ENCODE data around the gene CARD8. TPM values are rescaled to one million over a fixed set of nuclear protein-coding genes. Genes with fewer than 3 reads are reported as not detected.

Gene CARD8
- total and polyA plus RNA-seq, 7 experiments from 2014 or later = 73.6 to 301 (median 165) TPM

- Histone ChIP-seq H3K27ac (ENCODE audit: low read depth, low read length) (peak overlapping the region; percentile 94), H3K27me3 (ENCODE audit: control insufficient read depth in 2 of 2, insufficient read depth in 2 of 2, low read length in 2 of 2) (no peaks in the 10 kb centered on the region), H3K4me1 (ENCODE audit: control insufficient read depth in 2 of 2, insufficient read depth in 2 of 2, low read length in 2 of 2) (peaks cover 14 to 16% of the 10 kb centered on the region in 2 donors), H3K36me3 (ENCODE audit: control insufficient read depth in 2 of 3, insufficient read depth in 3 of 3, low read length in 3 of 3) (peaks cover 0 to 28% (median 0%) of the 10 kb centered on the region in 3 experiments), H3K9me3 (ENCODE audit: control insufficient read depth in 2 of 3, low read length in 3 of 3) (no peaks in the 10 kb centered on the region), H3K4me3 (ENCODE audit: low read length) (peak overlapping the region; percentile 98)
- intact Hi-C loops (cut with micrococcal nuclease) = loop anchor here (1.0 to 2.0 kb wide), 10 partner anchors 32 to 1470 kb away; partner anchors contain the start of genes CARD8 (in 2 of the 2), SYNGR4 (in 2 of the 2), CYTH2 (in 1 of the 2) and DBP (in 1 of the 2)
- ChIA-PET POLR2A (interaction anchor here (0.6 to 1.5 kb wide), 6 partner anchors 79 to 193 kb away, joined by 3 to 7 read pairs (median 4); partner anchors contain the start of genes CARD8, SYNGR4 and TMEM143), CTCF (interaction anchor here (1.0 kb wide), 1 partner anchor 24 kb away, joined by 3 read pairs; no protein-coding TSS in a partner anchor)
- DNase-seq (peak in 1 of 9 donors; percentile 0), ATAC-seq (no peak)
- Mint-ChIP-seq H3K27ac (peak overlapping the region; percentile 66 to 100 (median 96)), H3K27me3 (no peaks in the 10 kb centered on the region), H3K9me3 (peaks cover 0 to 1% (median 0%) of the 10 kb centered on the region in 11 donors), H3K4me1 (peaks cover 22 to 48% (median 32%) of the 10 kb centered on the region in 7 donors), H3K36me3 (peaks cover 0 to 29% (median 11%) of the 10 kb centered on the region in 5 donors), H3K4me3 (peak overlapping the region; percentile 90 to 100 (median 97))
Measured at GRCh38 chr19:48170817-48171347, 84.8 kb downstream of the CARD8 start.

GRCh38 chr19:48169939-48170803 is 85.5 kb downstream of the CARD8 start, which contains the start of the genes LIG1 and ZSWIM9:
LIG1 (minus strand) TSS chr19:48170344; CDS start chr19:48165566, 4,778 bp downstream.
ZSWIM9 (plus strand) TSS chr19:48170680; CDS start chr19:48171803, 1,123 bp downstream.
- Histone ChIP-seq H3K4me1 (ENCODE audit: control insufficient read depth in 2 of 2, insufficient read depth in 2 of 2, low read length in 2 of 2) (peaks cover 14 to 16% of the 10 kb centered on the region in 2 donors), H3K27me3 (ENCODE audit: control insufficient read depth in 2 of 2, insufficient read depth in 2 of 2, low read length in 2 of 2) (no peaks in the 10 kb centered on the region), H3K4me3 (ENCODE audit: low read length) (peak within 1 kb of the TSS; percentile 98), H3K36me3 (ENCODE audit: control insufficient read depth in 2 of 3, insufficient read depth in 3 of 3, low read length in 3 of 3) (peaks cover 0 to 28% (median 0%) of the 10 kb centered on the region in 3 experiments), H3K27ac (ENCODE audit: low read depth, low read length) (peak within 1 kb of the TSS; percentile 94), H3K9me3 (ENCODE audit: control insufficient read depth in 2 of 3, low read length in 3 of 3) (no peaks in the 10 kb centered on the region)
- Mint-ChIP-seq H3K36me3 (peaks cover 0 to 27% (median 14%) of the 10 kb centered on the region in 5 donors), H3K4me1 (peaks cover 20 to 43% (median 32%) of the 10 kb centered on the region in 7 donors), H3K27me3 (no peaks in the 10 kb centered on the region), H3K9me3 (peaks cover 0 to 1% (median 0%) of the 10 kb centered on the region in 11 donors), H3K4me3 (peak within 1 kb of the TSS; percentile 90 to 100 (median 97)), H3K27ac (peak within 1 kb of the TSS; percentile 92 to 100 (median 97))
- DNase-seq = peak; percentile 87 to 96 (median 94)
- peak; percentile 89 for ATAC-seq
- ChIA-PET CTCF (interaction anchor here (0.6 to 1.0 kb wide), 2 partner anchors 24 to 51 kb away, joined by 3 read pairs; no protein-coding TSS in a partner anchor), POLR2A (interaction anchor here (0.8 to 1.5 kb wide), 7 partner anchors 34 to 163 kb away, joined by 3 to 7 read pairs (median 4); partner anchors contain the start of gene CARD8)
- intact Hi-C loops (cut with micrococcal nuclease) = loop anchor here (1.0 to 10.0 kb wide), 12 partner anchors 33 to 1471 kb away; partner anchors contain the start of genes CARD8 (in 2 of the 2), SYNGR4 (in 2 of the 2), CYTH2 (in 1 of the 2) and DBP (in 1 of the 2)

GRCh38 chr19:48169578-48169938 is 86.2 kb downstream of the CARD8 start:
- DNase-seq (peak; percentile 77 to 95 (median 90)), ATAC-seq (peak; percentile 85)
- Mint-ChIP-seq H3K27ac (peak overlapping the region; percentile 92 to 100 (median 97)), H3K27me3 (no peaks in the 10 kb centered on the region), H3K9me3 (peaks cover 0 to 1% (median 0%) of the 10 kb centered on the region in 11 donors), H3K4me3 (peak overlapping the region; percentile 90 to 100 (median 97)), H3K36me3 (peaks cover 0 to 25% (median 11%) of the 10 kb centered on the region in 5 donors), H3K4me1 (peaks cover 20 to 43% (median 28%) of the 10 kb centered on the region in 7 donors)
- intact Hi-C loops (cut with micrococcal nuclease) = loop anchor here in 1 of 2 donors (5.0 to 10.0 kb wide), 2 partner anchors 163 to 895 kb away; partner anchors contain the start of gene INAFM1
- H3K9me3 ChIP-seq (ENCODE audit: control insufficient read depth in 2 of 3, low read length in 3 of 3) = no peaks in the 10 kb centered on the region
- peak overlapping the region; percentile 98 for H3K4me3 ChIP-seq (ENCODE audit: low read length)
- POLR2A ChIA-PET = interaction anchor here (1.0 to 1.4 kb wide), 3 partner anchors 34 to 164 kb away, joined by 3 to 6 read pairs (median 4); no protein-coding TSS in a partner anchor
- CTCF ChIA-PET = interaction anchor here (0.6 kb wide), 1 partner anchor 50 kb away, joined by 3 read pairs; no protein-coding TSS in a partner anchor
- no peaks in the 10 kb centered on the region for H3K27me3 ChIP-seq (ENCODE audit: control insufficient read depth in 2 of 2, insufficient read depth in 2 of 2, low read length in 2 of 2)
- H3K27ac ChIP-seq (ENCODE audit: low read depth, low read length) = peak overlapping the region; percentile 94
- H3K36me3 ChIP-seq (ENCODE audit: control insufficient read depth in 2 of 3, insufficient read depth in 3 of 3, low read length in 3 of 3) = peaks cover 0 to 26% (median 0%) of the 10 kb centered on the region in 3 experiments
- H3K4me1 ChIP-seq (ENCODE audit: control insufficient read depth in 2 of 2, insufficient read depth in 2 of 2, low read length in 2 of 2) = peaks cover 14 to 16% of the 10 kb centered on the region in 2 donors

- CTCF ChIA-PET = no interaction called here
- H3K4me3 Mint-ChIP-seq = peak overlapping the region in 9 of 10 donors; percentile 86 to 100 (median 97)
- H3K4me1 Mint-ChIP-seq = peaks cover 20 to 38% (median 28%) of the 10 kb centered on the region in 7 donors
- ATAC-seq (no peak), DNase-seq (no peak)
- POLR2A ChIA-PET = interaction anchor here (0.5 to 1.4 kb wide), 4 partner anchors 35 to 164 kb away, joined by 3 to 6 read pairs (median 4); no protein-coding TSS in a partner anchor
- peak overlapping the region; percentile 92 to 100 (median 97) for H3K27ac Mint-ChIP-seq
- Histone ChIP-seq H3K4me3 (ENCODE audit: low read length) (no peak overlapping the region), H3K36me3 (ENCODE audit: control insufficient read depth in 2 of 3, insufficient read depth in 3 of 3, low read length in 3 of 3) (peaks cover 0 to 23% (median 7%) of the 10 kb centered on the region in 3 experiments), H3K27me3 (ENCODE audit: control insufficient read depth in 2 of 2, insufficient read depth in 2 of 2, low read length in 2 of 2) (no peaks in the 10 kb centered on the region), H3K27ac (ENCODE audit: low read depth, low read length) (peak overlapping the region; percentile 94), H3K9me3 (ENCODE audit: control insufficient read depth in 2 of 3, low read length in 3 of 3) (no peaks in the 10 kb centered on the region), H3K4me1 (ENCODE audit: control insufficient read depth in 2 of 2, insufficient read depth in 2 of 2, low read length in 2 of 2) (peaks cover 14 to 16% of the 10 kb centered on the region in 2 donors)
- intact Hi-C loops (cut with micrococcal nuclease) = loop anchor here in 1 of 2 donors (5.0 to 10.0 kb wide), 2 partner anchors 164 to 894 kb away; partner anchors contain the start of gene INAFM1
- peaks cover 0 to 26% (median 8%) of the 10 kb centered on the region in 5 donors for H3K36me3 Mint-ChIP-seq
- H3K9me3 Mint-ChIP-seq = peaks cover 0 to 1% (median 0%) of the 10 kb centered on the region in 11 donors
- no peaks in the 10 kb centered on the region for H3K27me3 Mint-ChIP-seq
Measured at GRCh38 chr19:48168689-48169088, 87.0 kb downstream of the CARD8 start.

- H3K9me3 Mint-ChIP-seq = no peaks in the 10 kb centered on the region
- H3K4me3 ChIP-seq (ENCODE audit: low read length) = no peak overlapping the region
- H3K27me3 Mint-ChIP-seq = no peaks in the 10 kb centered on the region
- peaks cover 0 to 63% (median 10%) of the 10 kb centered on the region in 3 experiments for H3K36me3 ChIP-seq (ENCODE audit: control insufficient read depth in 2 of 3, insufficient read depth in 3 of 3, low read length in 3 of 3)
- H3K4me1 Mint-ChIP-seq = peaks cover 0 to 13% (median 1%) of the 10 kb centered on the region in 7 donors
- CTCF ChIA-PET = no interaction called here
- H3K9me3 ChIP-seq (ENCODE audit: control insufficient read depth in 2 of 3, low read length in 3 of 3) = no peaks in the 10 kb centered on the region
- no peaks in the 10 kb centered on the region for H3K4me1 ChIP-seq (ENCODE audit: control insufficient read depth in 2 of 2, insufficient read depth in 2 of 2, low read length in 2 of 2)
- H3K27ac Mint-ChIP-seq = peak overlapping the region in 1 of 9 donors; percentile 60
- H3K27me3 ChIP-seq (ENCODE audit: control insufficient read depth in 2 of 2, insufficient read depth in 2 of 2, low read length in 2 of 2) = no peaks in the 10 kb centered on the region
- H3K27ac ChIP-seq (ENCODE audit: low read depth, low read length) = no peak overlapping the region
- DNase-seq (no peak), ATAC-seq (no peak)
- intact Hi-C loops (cut with micrococcal nuclease) = no loop called here
- POLR2A ChIA-PET = no interaction called here
- peaks cover 15 to 47% (median 19%) of the 10 kb centered on the region in 5 donors for H3K36me3 Mint-ChIP-seq
- no peak overlapping the region for H3K4me3 Mint-ChIP-seq
Measured at GRCh38 chr19:48158210-48158790, 97.4 kb downstream of the CARD8 start.

Measured in naive thymus-derived CD4-positive, alpha-beta T cell (primary cell).